K562 treated with DMSO at 1 percent for 48 hours (cell line): ENCODE data around the gene NKAIN2. TPM values are rescaled to one million over a fixed set of nuclear protein-coding genes. Genes with fewer than 3 reads are reported as not detected.

ENCODE experiments used
- total RNA-seq: library from RNA; unstranded; fragments of 300-600 nt; gene quantifications from 2 replicates; pipeline ENCODE4 v1.2.3, GENCODE V29; 2022; ENCODE audit warnings: low replicate concordance; ENCODE audit errors: extremely low read depth

Gene NKAIN2
- total RNA-seq, result not detected in 2 replicates

DNA sequence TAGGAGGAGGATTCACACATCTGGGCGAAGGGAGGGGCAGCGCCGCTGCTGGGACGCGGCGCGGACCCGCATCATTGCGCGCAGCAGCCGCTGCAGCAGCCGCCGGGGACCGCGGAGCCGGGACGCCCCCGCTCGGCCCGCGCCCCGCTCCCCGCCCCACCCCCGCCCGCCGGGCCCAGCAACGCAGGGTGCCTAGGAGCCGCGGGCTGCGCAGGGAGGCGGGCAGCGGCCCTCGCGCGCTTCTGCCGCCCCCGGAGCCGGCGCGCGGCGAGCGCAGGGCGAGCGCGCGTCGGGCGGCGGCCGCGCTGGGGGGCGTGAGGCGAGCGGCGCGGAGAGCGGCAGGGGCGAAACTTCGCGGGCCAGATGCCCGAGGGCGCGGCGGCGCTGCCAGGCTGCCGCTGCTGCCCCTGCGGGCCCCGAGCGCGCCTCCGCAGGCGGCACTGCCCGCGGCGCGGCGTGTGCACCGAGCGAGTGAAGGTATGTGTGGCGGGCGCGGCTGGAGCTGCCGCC is at the start of gene NKAIN2:
TSS of gene NKAIN2 (plus strand) at position 362 of the 510 bp plus-strand sequence.

Other genes starting within 250 kb of the NKAIN2 start
- not detected in 2 replicates for gene TRDN, start 166.9 kb upstream of the NKAIN2 start, total RNA-seq